ENCODE data around the gene ASB13. TPM values are rescaled to one million over a fixed set of nuclear protein-coding genes. Genes with fewer than 3 reads are reported as not detected.

ASB13 gene
- polyA plus RNA-seq, 1 donor from 2014 or later, result 5.6 TPM

DNA sequence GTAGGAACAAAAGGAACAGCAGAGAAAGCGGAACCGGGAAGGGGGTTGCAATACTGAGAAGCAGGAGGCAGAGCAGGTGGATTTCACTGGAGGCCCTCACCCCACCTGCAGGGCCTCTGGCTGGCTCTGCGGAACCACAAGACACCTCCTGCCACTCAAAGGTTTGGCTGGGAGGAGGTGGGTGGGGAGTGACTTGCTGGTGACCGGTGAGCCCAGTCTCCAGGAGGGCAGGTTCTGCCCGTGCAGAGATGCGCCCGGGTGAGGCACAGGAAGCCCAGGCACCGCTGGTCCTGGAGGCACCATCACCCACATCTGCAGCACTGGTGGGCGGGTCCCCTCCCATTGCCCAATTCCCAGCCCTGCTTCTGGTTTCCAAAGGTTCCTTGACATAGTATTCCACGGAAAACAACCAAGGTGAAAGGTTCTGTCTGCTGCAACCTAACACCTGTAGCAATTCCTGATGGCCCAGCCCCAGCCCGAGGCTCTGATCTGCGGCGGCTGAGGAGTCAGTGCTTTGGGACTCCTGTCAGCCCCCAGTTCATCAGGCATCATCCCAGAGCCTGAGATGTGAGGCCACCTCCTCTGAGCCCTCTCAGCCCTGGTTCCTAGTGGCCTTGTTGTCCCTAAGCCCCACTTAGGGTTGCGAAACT, 77.3 kb downstream of the ASB13 start:
- H3K4me2 ChIP-seq (ENCODE audit: low read length), result no peak overlapping the region
- H4K20me1 ChIP-seq (ENCODE audit: insufficient read depth), result no peaks in the 10 kb centered on the region
- H3F3A ChIP-seq (ENCODE audit: insufficient read depth, low read length, poor library complexity, severe bottlenecking), result no peaks in the 10 kb centered on the region
- no peak overlapping the region for H3K4me3 ChIP-seq (ENCODE audit: low read length)
- TF ChIP-seq TAF1 (IDR thresholded peaks at IDR 0.05; ENCODE audit: low read depth), result no peak
- TF ChIP-seq MXI1 (conservative IDR thresholded peaks at IDR 0.05; ENCODE audit: poor library complexity, severe bottlenecking), result no peak
- TF ChIP-seq SMC3 (conservative IDR thresholded peaks at IDR 0.05; ENCODE audit: poor library complexity), result no peak
- TF ChIP-seq POLR2AphosphoS5 (IDR thresholded peaks at IDR 0.05), result no peak
- TF ChIP-seq, protein P1, sequence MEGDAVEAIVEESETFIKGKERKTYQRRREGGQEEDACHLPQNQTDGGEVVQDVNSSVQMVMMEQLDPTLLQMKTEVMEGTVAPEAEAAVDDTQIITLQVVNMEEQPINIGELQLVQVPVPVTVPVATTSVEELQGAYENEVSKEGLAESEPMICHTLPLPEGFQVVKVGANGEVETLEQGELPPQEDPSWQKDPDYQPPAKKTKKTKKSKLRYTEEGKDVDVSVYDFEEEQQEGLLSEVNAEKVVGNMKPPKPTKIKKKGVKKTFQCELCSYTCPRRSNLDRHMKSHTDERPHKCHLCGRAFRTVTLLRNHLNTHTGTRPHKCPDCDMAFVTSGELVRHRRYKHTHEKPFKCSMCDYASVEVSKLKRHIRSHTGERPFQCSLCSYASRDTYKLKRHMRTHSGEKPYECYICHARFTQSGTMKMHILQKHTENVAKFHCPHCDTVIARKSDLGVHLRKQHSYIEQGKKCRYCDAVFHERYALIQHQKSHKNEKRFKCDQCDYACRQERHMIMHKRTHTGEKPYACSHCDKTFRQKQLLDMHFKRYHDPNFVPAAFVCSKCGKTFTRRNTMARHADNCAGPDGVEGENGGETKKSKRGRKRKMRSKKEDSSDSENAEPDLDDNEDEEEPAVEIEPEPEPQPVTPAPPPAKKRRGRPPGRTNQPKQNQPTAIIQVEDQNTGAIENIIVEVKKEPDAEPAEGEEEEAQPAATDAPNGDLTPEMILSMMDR (IDR thresholded peaks at IDR 0.05; ENCODE audit: poor library complexity, severe bottlenecking), result no peak
- TF ChIP-seq RAD21 (conservative IDR thresholded peaks at IDR 0.05), result no peak
- TF ChIP-seq EZH2 (IDR thresholded peaks at IDR 0.05; ENCODE audit: borderline replicate concordance, insufficient read depth, low read length, poor library complexity, severe bottlenecking), result no peak
- TF ChIP-seq, protein P2, sequence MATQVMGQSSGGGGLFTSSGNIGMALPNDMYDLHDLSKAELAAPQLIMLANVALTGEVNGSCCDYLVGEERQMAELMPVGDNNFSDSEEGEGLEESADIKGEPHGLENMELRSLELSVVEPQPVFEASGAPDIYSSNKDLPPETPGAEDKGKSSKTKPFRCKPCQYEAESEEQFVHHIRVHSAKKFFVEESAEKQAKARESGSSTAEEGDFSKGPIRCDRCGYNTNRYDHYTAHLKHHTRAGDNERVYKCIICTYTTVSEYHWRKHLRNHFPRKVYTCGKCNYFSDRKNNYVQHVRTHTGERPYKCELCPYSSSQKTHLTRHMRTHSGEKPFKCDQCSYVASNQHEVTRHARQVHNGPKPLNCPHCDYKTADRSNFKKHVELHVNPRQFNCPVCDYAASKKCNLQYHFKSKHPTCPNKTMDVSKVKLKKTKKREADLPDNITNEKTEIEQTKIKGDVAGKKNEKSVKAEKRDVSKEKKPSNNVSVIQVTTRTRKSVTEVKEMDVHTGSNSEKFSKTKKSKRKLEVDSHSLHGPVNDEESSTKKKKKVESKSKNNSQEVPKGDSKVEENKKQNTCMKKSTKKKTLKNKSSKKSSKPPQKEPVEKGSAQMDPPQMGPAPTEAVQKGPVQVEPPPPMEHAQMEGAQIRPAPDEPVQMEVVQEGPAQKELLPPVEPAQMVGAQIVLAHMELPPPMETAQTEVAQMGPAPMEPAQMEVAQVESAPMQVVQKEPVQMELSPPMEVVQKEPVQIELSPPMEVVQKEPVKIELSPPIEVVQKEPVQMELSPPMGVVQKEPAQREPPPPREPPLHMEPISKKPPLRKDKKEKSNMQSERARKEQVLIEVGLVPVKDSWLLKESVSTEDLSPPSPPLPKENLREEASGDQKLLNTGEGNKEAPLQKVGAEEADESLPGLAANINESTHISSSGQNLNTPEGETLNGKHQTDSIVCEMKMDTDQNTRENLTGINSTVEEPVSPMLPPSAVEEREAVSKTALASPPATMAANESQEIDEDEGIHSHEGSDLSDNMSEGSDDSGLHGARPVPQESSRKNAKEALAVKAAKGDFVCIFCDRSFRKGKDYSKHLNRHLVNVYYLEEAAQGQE (IDR thresholded peaks at IDR 0.05; ENCODE audit: borderline replicate concordance), result no peak
- no peak for TF ChIP-seq EP300 (conservative IDR thresholded peaks at IDR 0.05; ENCODE audit: poor library complexity, severe bottlenecking)
- no peaks in the 10 kb centered on the region for H3K9me3 ChIP-seq (ENCODE audit: low read length)
- no peaks in the 10 kb centered on the region for H3K36me3 ChIP-seq (ENCODE audit: insufficient read depth, low read length)
- no peak overlapping the region for H2AFZ ChIP-seq (ENCODE audit: low read depth, low read length)
- H3K27me3 ChIP-seq (ENCODE audit: insufficient read depth, low read depth, low read length), result no peaks in the 10 kb centered on the region
- no peak overlapping the region for H3K9ac ChIP-seq (ENCODE audit: low read length)
- H3K9me2 ChIP-seq (ENCODE audit: insufficient read depth, low read length), result no peaks in the 10 kb centered on the region
- no peak overlapping the region for H3K27ac ChIP-seq (ENCODE audit: low read length)
- H3K79me2 ChIP-seq (replicated peaks; ENCODE audit: insufficient read depth, low read length), result no peaks in the 10 kb centered on the region

Small RNAs within 50 kb of the gene (small RNA-seq; reads per million reads assigned to genes)
- 0 reads per million in 3 experiments for gene AL365356.2
- gene RN7SL445P, result 0 reads per million in 3 experiments

Other genes starting within 250 kb of the ASB13 start
- not detected in 2 replicates for gene CALML5, start 167.0 kb downstream of the ASB13 start, polyA plus RNA-seq
- gene CALML3, start 141.6 kb downstream of the ASB13 start, polyA plus RNA-seq, result not detected in 2 replicates
- 26.1 and 28.6 TPM in 2 replicates for gene TASOR2, start 18.2 kb upstream of the ASB13 start, polyA plus RNA-seq
- 318 and 352 TPM in 2 replicates for gene GDI2, start 146.8 kb upstream of the ASB13 start, polyA plus RNA-seq
- 11.0 and 14.2 TPM in 2 replicates for gene ANKRD16, start 223.3 kb upstream of the ASB13 start, polyA plus RNA-seq
- gene FBH1, start 223.6 kb upstream of the ASB13 start, polyA plus RNA-seq, result 41.1 and 48.1 TPM in 2 replicates